ENCODE results near the gene ITGA1.
A peak's percentile ranks its signal among the peaks of the same experiment; 100 is the strongest.

The ITGA1 gene

DNA sequence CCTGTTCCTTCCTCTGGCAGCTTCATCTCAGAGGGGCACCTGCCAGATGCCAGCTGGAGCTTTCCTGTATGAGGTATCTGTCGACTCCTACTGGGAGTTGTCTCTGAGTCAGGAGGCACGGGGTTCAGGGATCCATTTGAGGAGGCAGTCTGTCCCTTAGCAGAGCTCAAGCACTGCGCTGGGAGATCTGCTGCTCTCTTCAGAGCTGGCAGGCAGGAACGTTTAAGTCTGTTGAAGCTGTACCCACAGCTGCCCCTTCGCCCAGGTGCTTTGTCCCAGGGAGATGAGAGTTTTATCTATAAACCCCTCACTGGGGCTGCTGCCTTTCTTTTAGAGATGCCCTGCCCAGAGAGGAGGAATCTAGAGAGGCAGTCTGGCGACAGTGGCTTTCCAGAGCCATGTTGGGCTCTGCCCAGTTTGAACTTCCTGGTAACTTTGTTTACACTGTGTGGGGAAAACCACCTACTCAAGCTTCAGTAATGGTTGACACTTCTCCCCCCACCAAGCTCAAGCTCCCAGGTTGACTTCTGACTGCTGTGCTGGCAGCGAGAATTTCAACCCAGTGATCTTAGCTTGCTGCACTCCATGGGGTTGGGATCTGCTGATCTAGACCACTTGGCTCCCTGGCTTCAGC, 189.7 kb downstream of the ITGA1 start:
- no peak for DNase-seq

DNA sequence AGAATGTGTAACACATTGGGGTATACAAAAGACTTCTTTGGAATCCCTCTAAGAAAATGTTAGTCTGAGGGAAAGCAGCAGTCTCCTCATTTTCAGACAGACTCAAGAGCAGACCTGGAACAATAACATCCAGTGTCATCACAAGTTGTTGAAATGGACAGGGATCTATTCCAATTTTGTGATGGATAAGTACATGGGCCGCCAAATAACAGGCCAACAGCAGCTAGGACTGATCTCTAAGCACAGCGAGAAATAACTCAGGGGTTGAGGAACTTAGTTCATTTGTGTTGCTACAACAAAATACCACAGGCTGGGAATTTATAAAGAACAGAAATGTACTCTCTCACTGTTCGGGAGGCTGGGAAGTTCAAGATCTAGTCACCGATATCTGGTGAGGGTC, 193.8 kb downstream of the ITGA1 start:
- DNase-seq, result no peak

DNA sequence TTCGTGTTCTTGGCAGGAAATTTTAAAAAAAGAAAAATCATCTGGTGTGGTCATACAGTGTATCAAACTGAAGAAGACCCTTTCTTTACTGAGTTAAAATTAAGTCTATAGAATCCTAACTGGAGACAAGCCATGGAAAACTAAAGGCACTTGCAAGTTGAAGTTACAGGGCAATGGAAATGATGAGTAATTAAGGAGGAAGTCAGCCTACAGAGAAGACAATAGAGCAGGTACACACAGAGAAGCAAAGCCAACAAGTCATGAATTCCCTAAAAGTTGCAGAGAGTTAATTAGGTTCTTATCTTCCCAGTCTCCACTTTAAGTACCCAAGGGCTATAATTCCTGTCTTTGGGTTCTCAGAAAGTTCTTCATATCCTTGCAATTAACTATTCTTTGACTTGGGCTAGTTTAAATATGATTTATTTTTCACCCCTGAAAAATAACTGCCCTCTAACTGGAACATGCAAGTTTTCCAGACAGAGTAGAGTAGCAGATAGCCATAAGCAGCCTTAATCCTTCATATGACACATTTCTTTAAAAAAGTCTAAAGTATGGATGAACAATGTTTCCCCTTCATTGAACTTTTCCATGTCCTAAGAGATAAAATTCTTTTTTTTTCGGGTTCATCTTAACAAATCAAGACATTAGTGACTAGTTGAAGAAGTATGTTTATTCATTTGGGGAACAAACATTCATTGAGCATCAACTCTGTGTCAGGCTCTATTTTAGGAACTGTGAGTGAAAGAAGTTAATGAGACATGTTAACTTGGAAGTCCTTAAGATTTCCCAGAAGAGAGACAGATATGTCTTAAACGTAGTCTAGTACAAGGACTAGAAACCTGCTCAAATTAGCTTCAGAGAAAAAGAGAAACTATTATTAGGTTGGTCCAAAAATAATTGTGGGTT, 196.3 kb downstream of the ITGA1 start:
- DNase-seq, result no peak

DNA sequence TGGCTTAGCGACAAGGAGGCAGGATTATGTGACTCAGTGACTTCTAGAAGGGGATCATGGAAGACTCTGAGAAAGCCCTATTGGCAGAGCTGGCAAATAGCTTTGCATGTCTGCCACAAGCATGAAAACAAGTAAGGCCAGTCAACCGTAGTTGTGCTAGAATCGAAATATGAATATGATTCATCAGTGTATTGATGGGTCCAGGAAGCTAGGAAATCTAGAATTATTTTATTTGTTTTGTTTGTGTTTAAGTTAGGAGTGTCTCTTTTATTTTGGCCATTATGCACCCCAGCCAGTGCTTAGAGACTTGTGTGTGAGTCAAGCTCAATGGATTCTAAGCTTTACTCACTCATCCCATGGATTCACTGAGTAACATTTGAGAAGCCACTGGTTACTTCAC, 197.6 kb downstream of the ITGA1 start:
- DNase-seq, result no peak

DNA sequence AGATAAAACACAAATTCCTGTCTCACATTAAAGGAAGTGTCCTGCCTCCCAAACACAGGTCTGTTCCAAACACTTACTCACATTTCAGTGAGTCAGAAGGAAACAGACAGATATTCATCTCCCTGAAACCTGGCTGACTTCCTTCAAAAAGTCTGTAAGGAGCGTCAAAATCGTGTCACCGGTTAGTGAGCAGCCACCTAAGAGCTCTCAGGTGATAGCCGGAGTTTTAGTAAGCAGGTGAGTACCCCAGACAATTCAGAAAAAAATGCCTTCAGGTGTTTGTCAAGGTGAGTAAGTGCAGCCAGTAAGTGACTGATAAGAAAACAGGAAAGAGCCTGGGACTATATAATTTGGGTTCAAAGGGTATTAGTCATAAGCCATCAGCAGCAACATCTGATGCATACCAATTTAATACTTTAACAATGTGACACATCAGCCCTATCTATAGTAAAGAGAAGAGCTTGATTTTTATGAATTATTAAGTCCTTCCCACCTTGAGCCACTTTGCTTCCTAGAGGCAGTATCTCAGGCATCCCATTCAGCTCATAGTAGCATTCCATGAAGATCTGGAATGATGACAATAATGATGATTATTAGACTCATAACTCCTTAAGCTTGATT, 200.1 kb downstream of the ITGA1 start:
- no peak for DNase-seq

DNA sequence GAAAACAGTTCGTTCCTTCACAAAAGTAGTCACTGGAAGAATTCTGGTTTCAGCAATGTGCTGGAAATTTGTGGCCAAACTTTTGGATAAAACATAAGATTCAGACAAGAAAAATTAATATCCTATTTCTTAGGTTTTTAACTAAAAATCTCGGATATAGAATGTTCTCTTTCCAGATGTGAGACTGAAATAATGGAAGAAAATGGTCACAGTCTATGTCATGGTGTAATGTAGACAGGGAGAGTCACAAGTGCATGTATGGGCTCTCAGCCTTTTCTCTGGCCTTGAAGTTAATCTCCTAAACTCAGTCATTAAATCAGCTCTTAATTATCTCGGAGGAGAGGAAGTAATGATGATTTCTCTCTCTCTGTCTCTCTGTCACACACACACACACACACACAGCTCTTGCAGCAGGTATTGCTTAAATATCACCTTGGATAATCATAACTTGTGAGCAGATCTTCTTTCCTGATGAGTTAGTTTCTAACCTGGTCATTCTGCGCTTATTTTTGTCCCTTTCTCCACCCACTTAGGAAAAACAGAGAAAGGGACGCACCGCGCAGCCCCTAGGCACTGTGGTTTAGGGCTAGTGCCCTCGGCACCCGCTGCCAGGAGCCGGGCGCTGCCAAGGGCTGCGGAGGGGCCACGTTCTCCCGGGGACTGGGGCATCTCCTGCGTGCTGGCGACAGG, 200.8 kb downstream of the ITGA1 start:
- DNase-seq, result peak; percentile 3

DNA sequence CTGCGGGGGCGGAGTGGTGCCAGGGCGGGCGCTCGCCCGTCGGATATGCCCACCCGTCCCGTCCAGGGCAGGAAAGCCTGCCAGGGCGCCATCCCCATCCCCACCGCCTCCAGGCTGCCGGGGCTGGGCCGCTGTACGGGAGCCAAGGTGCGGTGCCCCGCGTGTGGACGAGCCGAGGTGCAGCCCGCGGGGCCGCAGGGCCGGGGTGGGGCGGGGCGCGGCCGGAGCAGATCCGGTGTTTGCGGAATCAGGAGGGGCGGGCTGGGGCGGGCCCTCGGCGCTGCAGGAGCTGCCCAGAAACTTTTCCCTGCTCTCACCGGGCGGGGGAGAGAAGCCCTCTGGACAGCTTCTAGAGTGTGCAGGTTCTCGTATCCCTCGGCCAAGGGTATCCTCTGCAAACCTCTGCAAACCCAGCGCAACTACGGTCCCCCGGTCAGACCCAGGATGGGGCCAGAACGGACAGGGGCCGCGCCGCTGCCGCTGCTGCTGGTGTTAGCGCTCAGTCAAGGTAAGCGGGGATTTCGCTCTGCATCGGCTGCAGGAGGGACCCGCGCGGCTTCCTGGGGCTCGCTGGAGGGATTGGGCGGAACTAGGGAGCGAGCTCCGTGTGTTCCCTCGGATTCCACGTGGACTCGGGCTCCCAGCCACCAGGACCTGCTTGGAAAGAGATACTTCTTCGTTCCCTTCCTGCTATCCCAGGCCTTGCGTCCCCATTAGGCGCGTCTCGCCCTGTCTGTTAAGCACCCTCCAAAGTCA, 201.5 kb downstream of the ITGA1 start, which contains the start of gene ITGA2:
ITGA2 (plus strand) TSS at position 328 of the 756 bp plus-strand sequence; CDS start at position 445, 117 bp downstream.
- peak; percentile 21 for DNase-seq

DNA sequence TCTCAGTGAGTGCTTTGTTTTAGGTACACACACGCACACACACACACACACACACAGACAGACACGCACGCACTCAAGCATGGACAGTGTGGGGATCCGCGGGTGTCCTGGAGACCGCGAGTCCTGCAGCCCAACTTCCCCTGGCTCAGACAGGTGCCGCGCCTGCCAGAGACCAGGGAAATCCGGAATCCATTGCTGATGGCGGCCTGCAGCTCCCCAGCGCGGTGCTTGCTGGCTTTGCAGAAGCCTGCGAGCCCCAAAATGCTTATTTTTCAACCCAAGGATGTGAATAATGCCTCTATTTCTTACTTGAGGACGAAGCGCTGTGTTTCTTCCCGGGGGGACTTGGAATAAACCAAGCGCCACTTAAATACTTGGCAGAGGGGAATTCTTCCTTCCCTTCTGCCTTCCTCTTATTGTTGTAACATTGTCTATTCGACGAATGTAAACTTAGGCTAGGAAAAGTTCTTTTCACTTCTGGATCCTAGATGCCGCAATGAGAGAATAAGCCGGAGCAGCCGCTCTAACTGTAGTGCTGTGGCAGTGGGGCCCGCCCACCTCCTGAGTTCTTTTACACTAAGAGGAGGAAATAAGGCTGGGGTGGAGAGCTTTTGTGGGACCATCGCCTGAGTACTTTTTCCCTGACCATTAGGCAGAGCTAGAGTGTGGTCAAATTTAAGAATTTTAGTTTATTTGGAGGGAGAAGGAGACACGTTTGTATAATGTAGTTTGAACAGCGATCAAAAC, 202.2 kb downstream of the ITGA1 start:
- DNase-seq, result peak; percentile 15

DNA sequence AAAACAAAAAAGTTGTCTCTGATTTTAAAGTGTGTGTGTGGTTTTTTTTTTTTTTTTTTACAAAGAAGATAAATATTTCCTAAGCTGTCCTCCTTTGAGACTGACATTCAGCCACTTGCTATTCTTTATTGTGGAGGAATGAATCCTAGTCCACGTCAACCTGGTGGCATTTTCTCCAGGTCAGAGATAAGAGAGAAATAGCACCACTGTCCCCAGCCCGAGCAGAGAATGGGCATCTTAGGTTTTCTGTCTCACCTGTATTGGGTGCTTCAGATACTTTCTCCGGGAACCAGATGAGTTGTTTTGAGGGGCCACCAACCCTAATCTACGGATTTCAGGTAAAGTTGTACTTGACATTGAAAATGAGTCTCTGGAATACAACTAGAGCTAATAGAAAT, 202.8 kb downstream of the ITGA1 start:
- DNase-seq, result no peak

DNA sequence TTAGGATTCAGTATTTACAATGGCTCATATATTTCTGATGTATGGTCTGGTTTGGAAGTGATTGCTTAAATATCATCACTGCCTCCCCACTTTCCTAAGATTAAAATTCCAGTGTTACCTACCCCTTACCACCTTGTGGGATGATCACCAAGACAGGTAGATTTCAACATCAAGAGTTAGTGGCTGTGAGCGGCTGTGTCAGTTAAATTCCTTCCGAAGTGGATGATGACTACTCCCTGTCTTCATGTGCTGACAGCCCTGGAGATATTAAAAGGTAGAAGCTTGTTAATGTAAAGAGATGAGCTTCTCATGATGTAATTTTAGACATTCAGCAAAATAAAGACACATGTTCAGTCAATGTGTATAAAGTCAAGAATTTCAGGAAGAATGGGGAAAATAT, 205.7 kb downstream of the ITGA1 start:
- no peak for DNase-seq

DNA sequence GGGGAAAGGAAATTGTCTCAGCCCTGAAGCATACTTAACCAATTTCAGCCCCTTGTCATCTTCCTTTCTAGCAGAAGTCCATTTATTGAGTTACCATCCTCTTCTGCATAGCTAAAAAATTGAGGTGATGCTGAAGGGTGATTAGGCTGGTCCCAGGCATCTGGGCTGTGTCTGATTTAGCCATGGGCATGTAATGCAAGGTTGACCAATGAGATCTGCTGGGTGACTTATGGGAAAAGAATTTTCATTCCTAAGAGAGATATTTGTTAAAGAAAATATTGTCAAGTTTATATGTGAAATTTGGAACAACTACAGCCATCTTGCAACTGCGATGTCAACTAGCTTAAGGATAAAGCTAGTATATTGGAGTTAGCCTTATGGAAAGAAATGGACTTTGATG, 206.6 kb downstream of the ITGA1 start:
- DNase-seq, result no peak

DNA sequence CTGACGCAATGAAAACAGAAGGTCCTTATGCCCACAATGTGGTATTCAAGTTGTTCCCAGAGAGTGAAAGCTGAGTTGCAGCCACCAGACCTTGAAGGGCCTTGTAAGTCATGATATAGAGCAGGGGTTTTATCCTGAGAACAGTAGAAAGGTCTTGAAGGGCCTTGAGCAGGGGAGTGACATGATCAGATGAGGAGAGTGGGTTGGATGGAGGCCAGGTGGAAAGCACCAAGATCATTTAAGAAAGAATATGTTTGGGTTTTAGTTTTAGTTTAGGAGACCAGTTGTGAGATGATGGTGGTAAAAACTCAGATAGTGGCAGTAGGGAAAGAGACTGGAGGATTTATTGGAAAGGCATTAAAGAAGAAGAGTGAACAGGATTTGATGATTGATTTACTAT, 207.4 kb downstream of the ITGA1 start:
- DNase-seq, result no peak

DNA sequence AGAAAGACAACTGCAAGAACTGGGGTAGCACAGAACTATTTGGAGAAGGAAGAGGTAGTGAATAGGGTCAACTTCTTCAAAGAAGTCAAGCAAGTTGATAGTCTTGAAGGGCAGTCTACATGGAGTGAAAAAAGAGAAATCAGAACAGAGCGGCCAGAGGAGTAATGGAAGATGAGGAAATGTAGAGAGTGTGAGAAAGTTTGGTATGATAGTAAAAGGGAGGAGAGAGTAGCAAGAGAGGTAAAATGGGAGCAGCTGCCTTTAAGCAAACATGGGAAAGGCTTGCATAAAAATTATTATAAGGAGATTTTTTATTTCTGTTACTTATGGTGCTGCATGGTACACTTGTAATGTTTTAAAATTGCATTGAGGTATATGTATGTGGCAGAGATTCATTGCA, 208.2 kb downstream of the ITGA1 start:
- no peak for DNase-seq

DNA sequence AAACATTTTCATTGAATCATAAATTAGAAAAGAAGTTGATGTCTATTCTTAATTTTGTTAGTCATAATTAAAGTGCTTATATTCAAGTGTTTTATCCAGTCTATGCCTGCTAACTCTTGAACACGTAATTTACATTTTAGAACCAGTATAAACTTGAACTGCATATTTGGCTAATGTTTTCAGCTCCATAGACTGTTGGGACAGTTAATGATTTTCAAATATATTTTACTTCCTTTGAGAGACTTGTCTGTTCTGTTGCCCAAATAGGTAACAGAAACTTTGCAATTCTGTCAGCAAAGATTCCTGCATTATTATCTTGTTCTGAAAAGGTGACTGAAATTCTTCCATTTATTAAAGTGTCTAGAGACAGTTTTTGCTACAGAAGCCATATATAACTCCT, 209.3 kb downstream of the ITGA1 start:
- no peak for DNase-seq

DNA sequence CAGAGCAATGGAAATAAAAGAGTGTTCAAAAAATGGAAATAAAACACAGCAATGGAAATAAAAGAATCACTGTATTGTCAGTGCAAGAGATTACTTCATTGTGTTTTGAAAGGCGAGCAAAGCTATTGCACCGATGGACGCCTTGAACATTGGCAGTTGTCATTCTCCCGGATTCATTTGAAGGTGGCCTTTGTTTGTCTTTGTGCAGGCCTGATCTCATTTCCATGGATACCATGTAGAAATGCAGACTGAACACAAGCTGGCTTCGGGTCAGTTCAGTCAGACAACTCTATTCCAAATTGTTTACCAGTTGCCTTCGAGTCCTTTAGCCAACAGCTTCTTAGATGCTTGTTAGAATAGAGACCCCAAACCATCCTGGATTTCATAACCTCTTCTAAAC, 209.7 kb downstream of the ITGA1 start:
- DNase-seq, result no peak

DNA sequence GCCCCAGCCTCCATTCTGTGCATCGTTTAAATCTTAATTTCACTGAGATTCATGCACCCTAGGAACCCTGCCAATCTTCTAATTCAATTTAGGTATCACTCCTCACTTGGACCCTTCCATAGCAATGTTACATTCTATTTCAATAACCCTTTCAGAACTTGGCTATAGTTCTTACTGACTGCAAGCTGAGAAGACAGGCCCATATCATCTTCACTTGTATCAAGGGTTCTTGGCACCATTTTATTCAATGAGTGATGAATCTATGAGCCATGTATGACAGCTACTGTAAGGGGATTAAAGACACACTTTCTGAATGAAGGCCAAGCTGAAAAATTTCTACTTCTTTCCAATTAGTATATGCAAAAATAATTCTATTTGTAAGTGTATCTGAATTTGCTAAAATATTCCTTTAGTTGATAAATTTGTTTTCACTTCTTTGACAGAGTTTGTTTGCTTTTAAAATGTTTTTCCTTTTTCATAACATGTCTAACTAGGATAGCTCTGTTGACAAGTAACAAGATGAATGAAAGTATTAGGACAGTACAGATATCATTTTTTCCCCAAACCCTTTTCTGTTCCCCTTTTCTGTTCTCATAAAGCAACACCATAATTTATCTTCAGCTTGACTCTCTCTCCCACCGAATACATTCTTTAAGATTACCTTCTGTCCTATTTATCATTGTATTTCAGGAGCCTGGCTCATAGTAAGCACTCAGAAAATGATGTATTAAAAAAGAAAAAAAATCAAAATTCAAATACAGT, 211.0 kb downstream of the ITGA1 start:
- no peak for DNase-seq

DNA sequence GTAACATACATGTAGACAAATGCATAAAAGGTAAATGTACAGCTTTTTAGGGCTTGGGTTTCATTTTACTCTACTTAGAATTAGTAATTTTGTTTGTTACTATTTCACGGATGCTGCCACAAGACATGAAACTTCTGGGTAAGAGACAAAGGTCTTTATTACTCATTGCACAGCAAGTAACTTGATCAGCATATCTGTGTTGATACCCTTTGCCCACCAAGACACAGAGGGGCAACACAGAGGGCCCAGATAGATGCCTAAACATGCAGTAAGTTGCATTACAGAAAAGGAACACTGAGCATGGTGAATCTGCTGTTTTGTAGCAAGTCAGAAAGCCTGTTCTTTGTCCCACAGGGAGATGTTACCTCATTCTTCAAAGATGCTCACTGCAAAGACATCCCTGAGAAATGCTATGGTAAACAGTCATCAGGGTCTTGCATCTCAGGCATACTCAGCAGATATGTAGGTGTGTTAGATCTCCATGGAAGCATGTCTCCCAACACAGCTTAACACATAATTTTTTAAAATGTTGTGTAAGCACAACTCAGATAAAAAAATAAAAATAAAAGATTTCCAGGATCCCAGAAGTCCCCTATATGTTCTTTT, 211.7 kb downstream of the ITGA1 start:
- DNase-seq, result no peak

DNA sequence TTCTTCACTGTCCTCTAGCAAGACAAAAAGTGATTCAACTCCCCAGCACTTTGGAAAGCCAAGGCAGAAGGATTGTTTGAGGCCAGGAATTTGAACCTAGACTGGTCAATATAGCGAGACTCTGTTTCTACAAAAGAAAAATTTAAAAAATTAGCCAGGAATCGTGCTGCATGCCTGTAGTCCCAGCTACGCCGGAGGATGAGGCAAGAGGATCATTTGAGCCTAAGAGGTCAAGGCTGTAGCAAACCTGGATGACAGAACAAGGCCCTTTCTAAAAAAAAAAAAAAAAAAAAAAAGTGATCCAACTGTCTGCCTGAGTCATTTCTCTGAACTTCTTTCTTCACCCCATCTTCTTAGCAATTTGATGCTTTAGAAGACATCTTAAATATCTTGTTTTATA, 213.8 kb downstream of the ITGA1 start:
- DNase-seq, result no peak

DNA sequence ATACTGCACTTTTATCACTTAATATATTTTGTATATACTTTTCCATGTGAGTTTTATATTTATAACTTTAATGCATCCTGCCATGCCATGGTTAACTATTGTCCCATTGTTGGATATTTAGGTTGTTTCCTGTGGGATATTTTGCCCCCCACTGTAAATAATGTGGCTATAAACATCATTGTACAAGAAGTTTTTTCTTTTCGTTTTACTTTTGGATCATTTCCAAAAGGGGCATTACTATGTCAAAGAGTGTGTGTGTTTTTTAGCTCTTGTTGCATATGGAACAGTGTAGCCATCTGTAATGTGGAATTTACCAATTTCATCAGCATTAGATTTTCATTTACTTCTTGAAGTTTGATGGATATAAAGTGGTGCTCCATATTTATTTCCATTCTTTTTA, 214.8 kb downstream of the ITGA1 start:
- no peak for DNase-seq

DNA sequence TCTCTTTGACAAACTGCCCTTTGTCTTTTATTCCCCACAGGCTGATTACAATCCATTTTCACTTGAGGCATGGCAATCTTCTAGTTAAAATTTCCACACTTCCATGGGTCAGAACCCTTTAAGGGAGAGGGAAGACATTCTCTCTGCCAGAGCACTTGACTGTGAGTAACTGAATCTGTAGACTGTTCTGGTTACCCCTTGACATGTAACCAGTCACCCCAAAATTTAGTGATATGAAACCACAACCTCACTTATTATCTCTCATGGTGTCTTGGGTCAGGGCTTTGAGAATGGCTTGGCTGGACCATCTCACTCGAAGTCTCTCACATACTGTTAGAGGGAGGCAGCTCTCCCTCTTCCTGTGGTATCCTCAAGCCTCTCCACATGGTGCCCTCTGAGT, 215.4 kb downstream of the ITGA1 start:
- no peak for DNase-seq
